GM23338 (cell line): ENCODE results near the gene FRAS1. TPM values are rescaled to one million over a fixed set of nuclear protein-coding genes. Genes with fewer than 3 reads are reported as not detected.

ENCODE experiments used
- ATAC-seq: fragments of 200-7000 bp; cut with Tn5 transposase; 3 replicates; pipeline ENCODE4 v1.9.1; 2020
- DNase-seq: peaks from one replicate; pipeline ENCODE4 v3.0.0-alpha.2; 2015; ENCODE audit warnings: low spot score
- H2AFZ ChIP-seq: fragments of 200-600 bp; sonication (generic); 2 replicates; pipeline ENCODE4 v1.8.0; 2016; ENCODE audit warnings: antibody characterized with exemption, mild to moderate bottlenecking, moderate library complexity
- H3F3A ChIP-seq: fragments of 200-600 bp; sonication (generic); replicated peaks from 2 replicates; pipeline ENCODE4 v1.8.0; 2017; ENCODE audit warnings: antibody characterized with exemption, mixed run types, low read depth
- H3K27ac ChIP-seq: fragments of 200-600 bp; sonication (generic); 2 replicates; pipeline ENCODE4 v1.6.1; 2016; ENCODE audit warnings: low read depth
- H3K27me3 ChIP-seq: fragments of 200-600 bp; sonication (generic); 2 replicates; pipeline ENCODE4 v1.8.0; 2016; ENCODE audit warnings: mild to moderate bottlenecking, mixed run types, moderate library complexity; ENCODE audit not compliant: insufficient read depth
- H3K36me3 ChIP-seq: fragments of 200-600 bp; sonication (generic); 2 replicates; pipeline ENCODE4 v1.8.0; 2016; ENCODE audit warnings: mild to moderate bottlenecking; ENCODE audit not compliant: insufficient read depth
- H3K4me1 ChIP-seq: fragments of 200-600 bp; sonication (generic); 2 replicates; pipeline ENCODE4 v1.8.0; 2016; ENCODE audit warnings: mild to moderate bottlenecking, moderate library complexity; ENCODE audit not compliant: insufficient read depth
- H3K4me2 ChIP-seq: fragments of 200-600 bp; sonication (generic); 2 replicates; pipeline ENCODE4 v1.7.1; 2017; ENCODE audit warnings: mixed run types
- H3K4me3 ChIP-seq: fragments of 200-600 bp; sonication (generic); 2 replicates; pipeline ENCODE4 v1.6.1; 2016; ENCODE audit warnings: mixed run types
- H3K79me2 ChIP-seq: fragments of 200-600 bp; sonication (generic); replicated peaks from 2 replicates; pipeline ENCODE4 v1.8.0; 2017; ENCODE audit warnings: mild to moderate bottlenecking; ENCODE audit not compliant: insufficient read depth
- H3K9me2 ChIP-seq: fragments of 200-600 bp; sonication (generic); 2 replicates; pipeline ENCODE4 v1.8.0; 2017; ENCODE audit not compliant: insufficient read depth
- H4K20me1 ChIP-seq: fragments of 200-600 bp; sonication (generic); replicated peaks from 2 replicates; pipeline ENCODE4 v1.8.0; 2017; ENCODE audit warnings: mild to moderate bottlenecking; ENCODE audit not compliant: insufficient read depth
- H3K27ac Mint-ChIP-seq: 2 replicates; pipeline ENCODE4 v1.8.0; 2020; ENCODE audit warnings: inconsistent platforms, mild to moderate bottlenecking, moderate library complexity, mixed read lengths
- H3K27me3 Mint-ChIP-seq: 3 replicates; pipeline ENCODE4 v1.8.0; 2022; ENCODE audit warnings: low read depth, mild to moderate bottlenecking, moderate library complexity, mixed read lengths, inconsistent platforms; ENCODE audit not compliant: insufficient read depth, poor library complexity
- H3K36me3 Mint-ChIP-seq: 3 replicates; pipeline ENCODE4 v1.8.0; 2021; ENCODE audit warnings: low read depth, mild to moderate bottlenecking, inconsistent platforms, moderate library complexity, mixed read lengths
- H3K4me1 Mint-ChIP-seq: 3 replicates; pipeline ENCODE4 v1.8.0; 2020; ENCODE audit warnings: mild to moderate bottlenecking, inconsistent platforms, mixed read lengths
- H3K4me3 Mint-ChIP-seq: 3 replicates; pipeline ENCODE4 v1.8.0; 2021; ENCODE audit warnings: moderate library complexity, mild to moderate bottlenecking, inconsistent platforms, mixed read lengths
- H3K9me3 Mint-ChIP-seq: 3 replicates; pipeline ENCODE4 v1.8.0; 2020; ENCODE audit warnings: moderate library complexity, mild to moderate bottlenecking, inconsistent platforms, mixed read lengths
- CREB1 ChIP-seq: fragments of 250-450 bp; sonication (Bioruptor Pico); IDR thresholded peaks from 2 replicates; pipeline ENCODE4 v1.5.0; 2020; ENCODE audit warnings: low read depth, mild to moderate bottlenecking, moderate library complexity
- CTCF ChIP-seq, 2 experiments: fragments of 200-600 bp in 1 of 2; sonication (generic) in 1 of 2; conservative IDR thresholded peaks; 2 replicates each; pipeline versions ENCODE4 v1.5.1 to v1.6.1; 2016 to 2017; ENCODE audit warnings: antibody characterized with exemption in 2 of 2, low read depth in 2 of 2, mild to moderate bottlenecking in 2 of 2, moderate library complexity in 1 of 2
- ETS1 ChIP-seq: IDR thresholded peaks from 2 replicates; pipeline ENCODE4 v1.6.1; 2016; ENCODE audit warnings: antibody characterized with exemption
- EZH2 ChIP-seq: fragments of 200-600 bp; sonication (generic); IDR thresholded peaks from one replicate; pipeline ENCODE4 v1.8.0; 2017; ENCODE audit warnings: antibody characterized with exemption, mild to moderate bottlenecking, low read depth; ENCODE audit not compliant: unreplicated experiment
- EZH2phosphoT487 ChIP-seq: fragments of 200-600 bp; sonication (generic); IDR thresholded peaks from one replicate; pipeline ENCODE4 v1.8.1; 2018; ENCODE audit warnings: antibody characterized with exemption; ENCODE audit not compliant: unreplicated experiment
- JUNB ChIP-seq: IDR thresholded peaks from one replicate; pipeline ENCODE4 v1.6.1; 2016; ENCODE audit warnings: antibody characterized with exemption; ENCODE audit not compliant: unreplicated experiment
- NANOG ChIP-seq: IDR thresholded peaks from 2 replicates; pipeline ENCODE4 v1.6.1; 2016; ENCODE audit warnings: antibody characterized with exemption, borderline replicate concordance
- POLR2AphosphoS5 ChIP-seq: IDR thresholded peaks from 2 replicates; pipeline ENCODE4 v1.6.1; 2016; ENCODE audit warnings: antibody characterized with exemption, low read depth
- REST ChIP-seq: IDR thresholded peaks from one replicate; pipeline ENCODE4 v1.6.1; 2018; ENCODE audit warnings: antibody characterized with exemption; ENCODE audit not compliant: unreplicated experiment
- STAT1 ChIP-seq: IDR thresholded peaks from one replicate; pipeline ENCODE4 v1.6.1; 2016; ENCODE audit warnings: antibody characterized with exemption; ENCODE audit not compliant: unreplicated experiment
- ZNF114 ChIP-seq: fragments of 250-450 bp; sonication (Bioruptor Pico); IDR thresholded peaks from 2 replicates; pipeline ENCODE4 v1.5.0; 2020; ENCODE audit warnings: mild to moderate bottlenecking, moderate library complexity
- ZNF331 ChIP-seq: fragments of 250-450 bp; sonication (Bioruptor Pico); IDR thresholded peaks from 2 replicates; pipeline ENCODE4 v1.5.0; 2020; ENCODE audit warnings: low read depth, mild to moderate bottlenecking, moderate library complexity
- polyA plus RNA-seq: library from polyadenylated mRNA; unstranded; fragments of >200 nt; fragmentation: Nextera tagmentation; extraction: Ambion mirVana; gene quantifications from 2 replicates; pipeline ENCODE4 v1.2.1, GENCODE V29; 2016
- total RNA-seq: library from RNA; depleted of rRNA; stranded (reverse); fragments of >200 nt; shearing (Covaris generic); gene quantifications from 2 replicates; pipeline ENCODE4 v1.2.3, GENCODE V29; 2014
- TF ChIP-seq, protein P1 (sequence below): fragments of 250-450 bp; sonication (Bioruptor Pico); IDR thresholded peaks from 2 replicates; pipeline ENCODE4 v1.5.0; 2020; ENCODE audit warnings: mild to moderate bottlenecking, moderate library complexity

Gene FRAS1
- total and polyA plus RNA-seq, 2 experiments from 2014 or later = 12.4 to 108 TPM

DNA sequence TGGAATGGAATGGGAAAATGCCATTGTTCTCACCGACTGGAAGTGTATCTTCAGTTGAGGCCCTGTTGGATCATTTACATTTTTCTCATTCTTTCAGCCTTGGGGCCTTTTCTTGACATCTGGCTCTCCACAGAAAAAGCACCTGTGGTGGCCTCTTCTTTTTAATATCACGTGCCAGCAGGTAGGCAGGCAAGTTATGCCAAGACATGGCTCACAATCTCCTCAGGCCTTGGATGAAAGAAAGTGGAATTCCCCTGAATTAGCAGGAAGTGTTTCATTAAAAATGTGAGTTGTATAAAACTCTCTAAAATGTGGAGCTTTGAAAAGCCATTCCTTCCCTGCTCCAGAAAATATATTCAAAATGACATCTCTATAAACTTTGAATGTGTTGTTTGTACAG is 122.1 kb downstream of the FRAS1 start:
- H3K36me3 ChIP-seq = no peaks in the 10 kb centered on the region
- H3K27ac ChIP-seq = no peak overlapping the region
- no peak overlapping the region; the same call in 1 of the 2 replicates for H3K27ac Mint-ChIP-seq
- DNase-seq = no peak
- H3F3A ChIP-seq = no peaks in the 10 kb centered on the region
- peaks cover 69% of the 10 kb centered on the region for H3K79me2 ChIP-seq
- H3K9me2 ChIP-seq = peaks cover 5% of the 10 kb centered on the region
- H3K27me3 Mint-ChIP-seq = peaks cover 4% of the 10 kb centered on the region
- H3K27me3 ChIP-seq = no peaks in the 10 kb centered on the region
- H3K4me1 Mint-ChIP-seq = peaks cover 38% of the 10 kb centered on the region
- H4K20me1 ChIP-seq = peaks cover 6% of the 10 kb centered on the region
- no peak overlapping the region for H3K4me2 ChIP-seq
- no peak overlapping the region for H3K4me3 Mint-ChIP-seq
- H3K9me3 Mint-ChIP-seq = no peaks in the 10 kb centered on the region
- no peak for TF ChIP-seq NANOG
- TF ChIP-seq REST = no peak
- no peak for TF ChIP-seq STAT1
- no peak for TF ChIP-seq EZH2phosphoT487
- TF ChIP-seq EZH2 = no peak
- TF ChIP-seq POLR2AphosphoS5 = no peak
- TF ChIP-seq, protein P1, sequence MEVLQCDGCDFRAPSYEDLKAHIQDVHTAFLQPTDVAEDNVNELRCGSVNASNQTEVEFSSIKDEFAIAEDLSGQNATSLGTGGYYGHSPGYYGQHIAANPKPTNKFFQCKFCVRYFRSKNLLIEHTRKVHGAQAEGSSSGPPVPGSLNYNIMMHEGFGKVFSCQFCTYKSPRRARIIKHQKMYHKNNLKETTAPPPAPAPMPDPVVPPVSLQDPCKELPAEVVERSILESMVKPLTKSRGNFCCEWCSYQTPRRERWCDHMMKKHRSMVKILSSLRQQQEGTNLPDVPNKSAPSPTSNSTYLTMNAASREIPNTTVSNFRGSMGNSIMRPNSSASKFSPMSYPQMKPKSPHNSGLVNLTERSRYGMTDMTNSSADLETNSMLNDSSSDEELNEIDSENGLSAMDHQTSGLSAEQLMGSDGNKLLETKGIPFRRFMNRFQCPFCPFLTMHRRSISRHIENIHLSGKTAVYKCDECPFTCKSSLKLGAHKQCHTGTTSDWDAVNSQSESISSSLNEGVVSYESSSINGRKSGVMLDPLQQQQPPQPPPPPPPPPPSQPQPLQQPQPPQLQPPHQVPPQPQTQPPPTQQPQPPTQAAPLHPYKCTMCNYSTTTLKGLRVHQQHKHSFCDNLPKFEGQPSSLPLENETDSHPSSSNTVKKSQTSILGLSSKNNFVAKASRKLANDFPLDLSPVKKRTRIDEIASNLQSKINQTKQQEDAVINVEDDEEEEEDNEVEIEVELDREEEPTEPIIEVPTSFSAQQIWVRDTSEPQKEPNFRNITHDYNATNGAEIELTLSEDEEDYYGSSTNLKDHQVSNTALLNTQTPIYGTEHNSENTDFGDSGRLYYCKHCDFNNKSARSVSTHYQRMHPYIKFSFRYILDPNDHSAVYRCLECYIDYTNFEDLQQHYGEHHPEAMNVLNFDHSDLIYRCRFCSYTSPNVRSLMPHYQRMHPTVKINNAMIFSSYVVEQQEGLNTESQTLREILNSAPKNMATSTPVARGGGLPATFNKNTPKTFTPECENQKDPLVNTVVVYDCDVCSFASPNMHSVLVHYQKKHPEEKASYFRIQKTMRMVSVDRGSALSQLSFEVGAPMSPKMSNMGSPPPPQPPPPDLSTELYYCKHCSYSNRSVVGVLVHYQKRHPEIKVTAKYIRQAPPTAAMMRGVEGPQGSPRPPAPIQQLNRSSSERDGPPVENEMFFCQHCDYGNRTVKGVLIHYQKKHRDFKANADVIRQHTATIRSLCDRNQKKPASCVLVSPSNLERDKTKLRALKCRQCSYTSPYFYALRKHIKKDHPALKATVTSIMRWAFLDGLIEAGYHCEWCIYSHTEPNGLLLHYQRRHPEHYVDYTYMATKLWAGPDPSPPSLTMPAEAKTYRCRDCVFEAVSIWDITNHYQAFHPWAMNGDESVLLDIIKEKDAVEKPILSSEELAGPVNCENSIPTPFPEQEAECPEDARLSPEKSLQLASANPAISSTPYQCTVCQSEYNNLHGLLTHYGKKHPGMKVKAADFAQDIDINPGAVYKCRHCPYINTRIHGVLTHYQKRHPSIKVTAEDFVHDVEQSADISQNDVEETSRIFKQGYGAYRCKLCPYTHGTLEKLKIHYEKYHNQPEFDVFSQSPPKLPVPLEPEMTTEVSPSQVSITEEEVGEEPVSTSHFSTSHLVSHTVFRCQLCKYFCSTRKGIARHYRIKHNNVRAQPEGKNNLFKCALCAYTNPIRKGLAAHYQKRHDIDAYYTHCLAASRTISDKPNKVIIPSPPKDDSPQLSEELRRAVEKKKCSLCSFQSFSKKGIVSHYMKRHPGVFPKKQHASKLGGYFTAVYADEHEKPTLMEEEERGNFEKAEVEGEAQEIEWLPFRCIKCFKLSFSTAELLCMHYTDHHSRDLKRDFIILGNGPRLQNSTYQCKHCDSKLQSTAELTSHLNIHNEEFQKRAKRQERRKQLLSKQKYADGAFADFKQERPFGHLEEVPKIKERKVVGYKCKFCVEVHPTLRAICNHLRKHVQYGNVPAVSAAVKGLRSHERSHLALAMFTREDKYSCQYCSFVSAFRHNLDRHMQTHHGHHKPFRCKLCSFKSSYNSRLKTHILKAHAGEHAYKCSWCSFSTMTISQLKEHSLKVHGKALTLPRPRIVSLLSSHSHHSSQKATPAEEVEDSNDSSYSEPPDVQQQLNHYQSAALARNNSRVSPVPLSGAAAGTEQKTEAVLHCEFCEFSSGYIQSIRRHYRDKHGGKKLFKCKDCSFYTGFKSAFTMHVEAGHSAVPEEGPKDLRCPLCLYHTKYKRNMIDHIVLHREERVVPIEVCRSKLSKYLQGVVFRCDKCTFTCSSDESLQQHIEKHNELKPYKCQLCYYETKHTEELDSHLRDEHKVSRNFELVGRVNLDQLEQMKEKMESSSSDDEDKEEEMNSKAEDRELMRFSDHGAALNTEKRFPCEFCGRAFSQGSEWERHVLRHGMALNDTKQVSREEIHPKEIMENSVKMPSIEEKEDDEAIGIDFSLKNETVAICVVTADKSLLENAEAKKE (CRISPR knock-in tag) = no peak
- TF ChIP-seq ZNF114 (CRISPR knock-in tag) = no peak
- no peak for TF ChIP-seq CREB1 (CRISPR knock-in tag)
- TF ChIP-seq ZNF331 = no peak
- no peak for TF ChIP-seq ETS1
- no peak for TF ChIP-seq JUNB
- no peak for TF ChIP-seq CTCF (conservative IDR thresholded peaks at IDR 0.05; ENCODE audit: low read depth in 2 of 2)
- H3K4me3 ChIP-seq = no peak overlapping the region
- no peak overlapping the region for H2AFZ ChIP-seq
- peaks cover 33% of the 10 kb centered on the region for H3K36me3 Mint-ChIP-seq
- no peak for ATAC-seq
- H3K4me1 ChIP-seq = peaks cover 32% of the 10 kb centered on the region
